HL-60/S4 treated with retinoic acid at 250 ng/mL for 4 days and 3 days (cell line): ENCODE results near the gene CDCP1.
"Not testable (repeated sequence)": the region's sequence is repeated elsewhere in the genome, so short reads cannot be mapped to it uniquely, and the experiment has no call there.

Experiments
- in situ Hi-C: fragments of 300-500 bp; cut with MboI; formaldehyde crosslinking; loops from 2 replicates; pipeline ENCODE4 v1.7.0; 2022; ENCODE audit warnings: low sequenced_read_pairs

CDCP1 gene

DNA sequence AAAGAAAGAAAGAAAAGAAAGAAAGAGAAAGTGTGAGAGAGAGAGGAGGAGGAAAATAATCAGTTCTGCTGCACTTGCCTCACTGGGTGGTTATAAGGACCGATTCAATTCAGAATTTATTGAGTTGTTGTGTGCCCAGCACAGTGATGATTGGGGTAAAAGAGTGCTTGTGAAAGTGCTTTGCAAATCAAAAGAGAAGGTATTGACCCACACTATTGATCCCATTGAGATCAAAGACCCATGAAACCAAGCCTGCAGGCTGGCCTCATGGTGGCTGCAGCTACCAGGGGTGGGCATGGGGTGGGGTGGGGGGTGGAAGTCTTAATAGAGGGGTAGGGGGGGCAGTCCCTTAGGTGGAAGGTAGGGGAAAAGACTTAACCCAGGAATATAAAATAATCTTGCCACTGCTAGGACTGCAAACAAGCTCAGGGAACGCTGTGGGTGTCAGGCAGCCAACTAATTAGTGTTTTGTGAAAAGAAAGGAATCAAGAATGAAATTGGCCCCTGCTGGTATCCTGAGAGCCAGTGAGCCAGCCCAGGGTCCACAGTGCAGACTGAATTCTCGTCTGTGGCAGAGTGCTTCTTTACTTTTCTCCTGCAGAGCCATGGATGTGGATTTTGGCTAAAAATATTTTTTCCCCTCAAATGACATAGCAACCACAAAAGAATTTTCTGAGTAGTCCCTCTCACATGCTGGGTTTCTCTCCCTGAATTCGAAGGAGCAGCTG, 85.8 kb downstream of the CDCP1 start:
- in situ Hi-C loops: no loop called here

DNA sequence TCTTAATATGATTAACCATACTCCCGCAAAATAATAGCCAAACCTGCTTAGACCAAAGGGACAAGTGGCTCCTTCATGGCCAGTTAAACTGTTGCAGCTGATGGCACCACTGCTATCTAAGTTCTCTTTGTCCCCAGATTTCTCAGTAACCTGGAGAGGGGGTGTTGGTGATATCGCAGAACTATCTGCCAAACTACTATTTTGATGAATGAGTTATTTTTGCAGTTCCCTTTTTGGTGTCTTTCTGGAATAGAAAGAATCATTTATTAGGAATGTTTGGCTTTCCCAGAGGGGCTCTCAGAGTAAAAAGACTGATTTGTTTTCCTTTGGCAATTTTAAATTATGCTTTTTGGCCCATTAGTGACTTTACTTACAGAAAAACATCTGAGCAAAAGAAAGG, 87.0 kb downstream of the CDCP1 start:
- in situ Hi-C loops: no loop called here

DNA sequence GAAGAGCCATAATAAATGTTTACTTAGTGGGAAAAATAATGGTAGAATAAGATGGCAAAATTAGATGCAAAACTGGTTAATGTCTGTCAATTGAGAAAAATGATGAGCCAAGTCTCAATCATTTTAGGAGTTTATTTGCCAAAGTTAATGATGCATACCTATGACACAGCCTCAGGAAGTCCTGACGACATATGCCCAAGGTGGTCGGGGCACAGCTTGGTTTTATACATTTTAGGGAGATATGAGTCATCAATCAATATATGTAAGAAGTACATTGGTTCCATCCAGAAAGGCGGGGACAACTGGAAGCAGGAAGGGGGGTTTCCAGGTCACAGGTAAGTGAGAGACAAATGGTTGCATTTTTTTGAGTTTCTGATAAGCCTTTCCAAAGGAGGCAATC, 88.6 kb downstream of the CDCP1 start:
- in situ Hi-C loops: no loop called here

DNA sequence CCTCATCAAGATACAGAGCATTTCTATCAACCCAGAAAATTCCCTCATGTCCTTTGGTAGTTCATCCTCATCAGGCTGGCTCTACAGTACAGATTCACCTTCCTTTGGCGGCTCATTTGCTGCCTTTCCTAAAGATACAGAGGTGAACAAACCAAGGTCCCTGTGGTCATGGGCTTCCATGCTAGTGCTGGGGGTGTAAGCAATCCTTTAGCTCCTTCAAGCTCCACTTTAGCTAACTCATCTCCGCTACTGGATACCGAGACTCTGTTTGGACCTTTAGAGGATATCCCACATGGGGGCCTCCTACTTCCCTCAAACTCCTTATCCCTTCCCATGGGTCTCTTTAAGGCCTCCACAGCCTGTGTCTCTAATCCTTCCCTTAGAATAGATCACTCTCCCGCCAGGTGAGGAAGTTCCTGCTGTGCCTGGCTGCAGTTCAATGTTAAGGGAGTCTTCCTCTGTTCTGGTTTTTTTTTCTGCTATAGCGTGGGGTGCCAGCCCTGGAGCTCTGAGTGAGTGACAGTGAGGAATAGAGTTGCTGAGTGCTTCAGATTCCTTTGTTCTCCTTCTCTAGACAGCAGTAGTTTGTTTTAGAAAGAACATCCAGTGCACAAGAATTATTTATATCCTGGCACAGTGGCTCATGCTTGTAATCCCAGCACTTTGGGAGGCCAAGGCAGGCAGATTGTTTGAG, 89.4 kb downstream of the CDCP1 start:
- in situ Hi-C loops: no loop called here

DNA sequence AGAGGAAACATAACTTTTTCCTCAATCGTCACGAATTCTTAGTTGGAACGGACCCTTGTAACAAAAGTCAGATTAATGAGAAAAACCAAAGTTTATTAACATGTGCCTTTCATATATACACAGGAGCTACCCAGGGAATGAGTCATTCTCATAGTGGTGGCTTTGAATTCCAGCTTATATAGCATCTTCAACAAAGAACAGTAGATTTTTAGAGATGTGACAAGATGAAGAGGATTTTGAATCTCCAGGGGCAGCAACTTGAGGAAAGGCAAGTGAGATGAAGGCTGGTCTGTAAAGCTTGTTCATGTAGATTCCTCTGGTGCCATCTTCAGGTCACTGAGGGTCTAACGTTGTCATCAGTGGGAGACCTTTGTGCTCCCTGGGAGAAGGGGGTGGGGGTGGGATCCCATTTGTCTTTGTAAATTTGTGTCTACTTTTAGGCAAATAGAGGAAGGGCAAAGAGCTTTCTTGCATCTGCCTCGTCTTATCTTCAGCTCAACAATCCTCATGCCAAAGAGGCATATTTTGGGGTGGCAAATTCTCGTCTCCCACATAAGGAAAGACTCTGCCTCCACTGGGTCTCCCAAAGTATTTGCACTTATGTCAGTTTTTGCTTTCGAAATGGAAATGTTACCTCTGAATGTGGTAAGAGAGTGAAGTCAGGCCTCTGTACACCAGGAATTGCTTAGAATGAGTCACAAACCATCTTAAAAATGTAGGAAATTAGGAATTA, 90.6 kb downstream of the CDCP1 start:
- in situ Hi-C loops: no loop called here

DNA sequence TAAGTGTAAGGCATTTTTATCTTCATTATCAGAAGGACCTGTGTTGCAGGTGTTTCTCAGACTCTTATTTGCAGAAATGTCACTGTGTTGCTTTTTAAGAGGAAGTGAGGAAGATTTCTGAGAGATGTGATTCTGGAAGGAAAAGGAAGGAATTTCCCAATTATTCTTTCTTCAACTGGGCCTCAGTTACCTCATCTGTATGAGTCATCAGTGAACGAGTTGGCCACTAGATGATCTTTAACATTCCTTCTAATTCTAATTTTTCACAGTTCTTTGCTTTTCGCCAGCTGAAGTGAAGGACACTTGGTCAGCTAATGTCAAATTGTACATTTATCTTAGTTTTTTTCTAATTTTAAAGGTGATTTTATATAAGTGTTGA, 91.2 kb downstream of the CDCP1 start:
- in situ Hi-C loops: no loop called here

DNA sequence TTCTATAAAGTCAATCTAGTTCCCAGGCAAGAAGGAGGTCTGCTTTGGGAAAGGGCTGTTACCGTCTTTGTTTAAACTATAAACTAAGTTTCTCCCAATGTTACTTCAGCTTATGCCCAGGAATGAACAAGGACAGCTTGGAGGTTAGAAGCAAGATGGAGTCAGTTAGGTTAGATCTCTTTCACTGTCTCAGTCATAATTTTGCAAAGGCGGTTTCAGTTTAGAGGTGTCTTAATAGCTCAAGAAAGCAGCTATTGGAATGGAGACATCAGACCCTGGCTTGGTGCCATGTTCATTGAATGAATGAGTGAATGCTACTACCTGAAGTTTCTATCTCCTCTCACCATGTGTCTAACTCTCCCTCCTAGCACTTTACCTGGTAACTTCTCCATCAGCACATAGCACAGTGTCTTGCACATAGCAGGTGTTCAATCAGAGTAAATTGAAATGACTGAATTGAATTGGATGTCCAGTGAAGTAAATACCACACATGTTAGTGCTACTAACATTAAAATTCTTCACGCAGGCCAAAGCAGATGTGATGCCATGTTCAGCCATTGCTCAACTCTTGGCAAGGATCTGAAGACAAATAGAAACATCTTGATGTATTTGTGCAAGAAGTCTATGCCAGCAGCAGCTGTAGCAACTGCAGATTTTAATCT, 91.9 kb downstream of the CDCP1 start:
- in situ Hi-C loops: no loop called here

DNA sequence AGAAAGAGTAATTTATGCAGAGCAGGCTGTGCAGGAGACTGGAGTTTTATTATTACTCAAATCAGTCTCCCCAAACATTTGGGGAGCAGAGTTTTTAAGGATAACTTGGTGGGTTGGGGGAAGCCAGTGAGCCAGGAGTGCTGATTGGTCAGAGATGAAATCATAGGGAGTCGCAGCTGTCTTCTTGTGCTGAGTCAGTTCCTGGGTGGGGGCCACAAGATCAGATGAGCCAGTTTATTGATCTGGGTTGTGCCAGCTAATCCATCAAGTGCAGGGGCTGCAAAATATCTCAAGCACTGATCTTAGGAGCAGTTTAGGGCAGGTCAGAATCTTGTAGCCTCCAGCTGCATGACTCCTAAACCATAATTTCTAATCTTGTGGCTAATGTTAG, 92.4 kb downstream of the CDCP1 start:
- in situ Hi-C loops: not testable (repeated sequence)

DNA sequence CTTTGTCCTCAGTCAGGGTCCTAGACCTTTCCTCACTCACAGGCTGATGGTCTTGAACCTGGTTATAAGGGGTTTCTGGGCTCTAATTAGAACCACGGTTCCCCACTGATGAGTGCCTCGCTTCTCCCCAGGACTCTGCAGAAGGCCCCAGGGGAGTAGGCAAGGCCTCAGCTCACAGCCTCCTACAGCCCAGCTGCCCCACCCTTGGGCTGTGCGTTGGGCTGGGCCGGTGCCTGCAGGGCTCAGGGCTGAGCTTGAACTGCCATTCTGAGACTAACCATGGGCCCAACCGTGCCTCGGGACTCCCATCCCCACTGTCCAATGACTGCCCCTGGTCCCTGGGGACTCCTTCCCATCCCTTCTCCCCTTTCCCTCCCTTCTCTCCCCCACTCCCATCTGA, 94.5 kb downstream of the CDCP1 start:
- in situ Hi-C loops: no loop called here

DNA sequence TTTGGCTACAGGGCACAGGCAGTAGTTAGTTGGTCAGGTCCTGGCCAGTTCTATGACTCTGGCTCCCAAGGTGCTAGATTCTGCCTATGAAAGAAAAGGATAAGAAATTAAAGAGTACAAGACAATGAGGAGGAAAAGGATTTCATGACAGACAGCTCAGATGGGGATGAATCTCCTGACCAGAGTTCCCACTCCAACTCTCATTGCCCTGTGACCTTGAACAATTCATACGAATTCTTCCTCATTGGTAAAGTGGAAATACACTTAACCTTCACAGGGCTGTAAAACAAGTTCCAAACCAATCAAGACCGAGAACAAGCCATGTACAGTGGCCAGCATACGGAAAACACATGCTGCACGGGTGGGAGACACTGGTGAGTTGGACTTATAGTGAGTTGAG, 96.4 kb downstream of the CDCP1 start:
- in situ Hi-C loops: no loop called here

DNA sequence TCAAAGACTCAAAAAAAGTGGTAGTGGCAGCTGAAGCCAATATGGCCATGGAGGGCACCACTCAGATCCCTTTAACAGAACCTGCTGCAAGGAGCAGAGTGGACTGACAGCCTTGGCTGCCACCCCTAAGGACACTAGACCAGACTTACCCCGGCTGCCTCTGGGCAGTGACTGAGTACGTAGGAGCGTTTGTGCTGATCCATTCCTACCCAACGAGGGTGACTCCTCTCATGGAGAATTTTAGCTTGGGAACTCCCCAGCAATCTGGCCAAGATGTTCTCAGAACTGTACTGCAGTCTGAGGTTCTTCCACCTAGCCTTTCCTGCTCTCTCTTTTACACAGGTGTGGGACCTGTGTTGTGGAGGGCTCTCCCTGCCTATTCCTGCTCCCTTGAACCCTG, 97.9 kb downstream of the CDCP1 start:
- in situ Hi-C loops: no loop called here

DNA sequence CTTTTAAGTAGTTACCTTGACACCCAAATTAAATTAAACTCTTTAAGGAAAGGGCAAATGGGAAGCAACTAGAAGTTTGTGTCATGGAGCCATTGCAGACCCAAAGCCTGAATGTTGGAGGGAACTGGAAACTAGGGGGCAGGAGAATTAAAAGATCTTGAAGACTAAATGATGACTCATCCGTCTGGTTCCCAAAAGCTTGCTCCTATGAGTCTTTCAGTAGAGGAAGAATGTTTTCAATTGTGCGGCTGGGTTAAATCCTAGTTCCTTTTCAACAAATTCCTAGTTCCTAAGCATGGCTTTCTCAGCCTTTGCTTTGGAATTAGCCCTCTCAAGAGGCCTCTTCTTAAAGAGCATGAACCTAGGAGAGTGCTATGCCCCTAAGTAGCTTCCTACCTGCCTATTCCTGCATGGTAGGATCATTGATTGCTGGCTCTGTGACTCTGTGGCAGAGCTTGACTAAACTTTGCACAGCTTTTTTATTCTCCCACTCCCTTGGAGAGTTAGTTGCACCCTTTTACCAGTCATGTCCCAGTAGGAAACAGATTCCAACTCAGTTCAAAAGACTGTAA, 102.4 kb downstream of the CDCP1 start:
- in situ Hi-C loops: no loop called here

DNA sequence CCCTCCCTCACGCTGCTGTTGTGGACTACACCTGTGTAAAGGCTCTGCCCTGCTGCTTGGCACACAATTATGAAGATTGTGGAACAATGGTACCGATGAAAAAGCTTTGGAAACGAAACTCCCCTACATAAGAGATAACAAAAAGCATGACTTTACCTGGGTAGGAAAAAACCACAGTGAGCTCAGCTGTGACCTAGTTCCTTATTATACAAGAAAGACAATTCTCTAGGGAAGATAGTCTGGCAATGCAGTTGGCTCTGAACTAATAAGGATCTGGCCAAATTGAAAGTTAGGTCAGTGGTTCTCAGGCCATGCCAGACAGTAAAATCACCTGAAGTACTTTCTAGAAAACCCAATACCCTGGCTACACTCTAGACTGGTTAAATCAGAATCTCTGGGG, 104.0 kb downstream of the CDCP1 start:
- in situ Hi-C loops: no loop called here

DNA sequence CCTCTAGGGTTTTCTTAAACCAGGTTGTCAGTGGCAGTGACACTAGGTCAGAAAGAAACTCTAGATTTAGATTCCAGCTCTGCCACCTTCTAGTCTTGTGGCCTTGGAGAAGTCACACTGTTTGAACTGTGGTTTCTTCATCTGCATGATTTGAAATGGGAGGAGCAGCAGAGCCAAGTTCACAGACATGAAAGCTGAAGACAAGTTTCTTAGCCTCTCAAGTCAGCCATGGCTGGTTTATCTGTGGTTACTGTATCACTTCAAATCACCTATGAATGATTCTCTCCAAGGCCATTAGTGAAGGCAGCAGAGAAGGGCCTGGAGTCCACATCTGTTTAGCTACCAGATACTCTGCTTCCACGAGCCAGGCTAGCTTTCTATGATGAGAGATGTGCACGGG, 104.5 kb downstream of the CDCP1 start:
- in situ Hi-C loops: no loop called here

DNA sequence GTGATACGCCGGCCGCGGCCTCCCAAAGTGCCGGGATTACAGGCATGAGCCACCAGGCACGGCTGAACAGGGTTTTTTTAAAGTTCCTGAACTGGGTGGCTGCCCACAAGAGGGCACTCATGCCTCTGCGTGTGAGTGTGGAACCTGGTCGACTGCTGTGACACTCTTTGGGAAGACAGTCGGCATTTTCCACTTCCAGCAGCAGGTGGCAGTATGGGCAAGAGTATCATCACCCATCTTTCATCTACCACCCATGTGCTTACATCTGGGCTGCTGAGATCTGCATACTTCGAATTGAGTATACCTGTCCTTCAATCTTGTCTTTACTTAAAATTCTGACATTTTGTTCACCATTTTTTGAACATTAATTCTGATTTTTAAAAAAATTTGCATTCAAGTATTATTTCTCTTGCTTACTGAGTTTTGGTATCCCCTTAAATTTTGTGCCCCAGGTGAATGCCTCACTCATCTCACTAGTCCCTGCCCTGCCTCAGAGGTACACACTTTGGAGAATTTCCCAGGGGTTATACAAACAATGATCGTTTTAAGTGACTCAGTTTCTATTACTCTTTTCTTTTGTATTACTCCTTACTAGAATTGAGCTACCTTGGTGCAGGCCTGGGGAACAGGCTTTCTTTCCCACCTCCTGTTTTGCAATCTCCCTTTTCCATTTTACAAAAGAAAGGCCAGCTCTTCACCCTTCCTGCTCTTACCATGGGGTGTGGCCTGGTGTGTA, 108.3 kb downstream of the CDCP1 start:
- in situ Hi-C loops: loop anchor here (10.0 kb wide), 3 partner anchors 167 to 627 kb away; no protein-coding TSS in a partner anchor

DNA sequence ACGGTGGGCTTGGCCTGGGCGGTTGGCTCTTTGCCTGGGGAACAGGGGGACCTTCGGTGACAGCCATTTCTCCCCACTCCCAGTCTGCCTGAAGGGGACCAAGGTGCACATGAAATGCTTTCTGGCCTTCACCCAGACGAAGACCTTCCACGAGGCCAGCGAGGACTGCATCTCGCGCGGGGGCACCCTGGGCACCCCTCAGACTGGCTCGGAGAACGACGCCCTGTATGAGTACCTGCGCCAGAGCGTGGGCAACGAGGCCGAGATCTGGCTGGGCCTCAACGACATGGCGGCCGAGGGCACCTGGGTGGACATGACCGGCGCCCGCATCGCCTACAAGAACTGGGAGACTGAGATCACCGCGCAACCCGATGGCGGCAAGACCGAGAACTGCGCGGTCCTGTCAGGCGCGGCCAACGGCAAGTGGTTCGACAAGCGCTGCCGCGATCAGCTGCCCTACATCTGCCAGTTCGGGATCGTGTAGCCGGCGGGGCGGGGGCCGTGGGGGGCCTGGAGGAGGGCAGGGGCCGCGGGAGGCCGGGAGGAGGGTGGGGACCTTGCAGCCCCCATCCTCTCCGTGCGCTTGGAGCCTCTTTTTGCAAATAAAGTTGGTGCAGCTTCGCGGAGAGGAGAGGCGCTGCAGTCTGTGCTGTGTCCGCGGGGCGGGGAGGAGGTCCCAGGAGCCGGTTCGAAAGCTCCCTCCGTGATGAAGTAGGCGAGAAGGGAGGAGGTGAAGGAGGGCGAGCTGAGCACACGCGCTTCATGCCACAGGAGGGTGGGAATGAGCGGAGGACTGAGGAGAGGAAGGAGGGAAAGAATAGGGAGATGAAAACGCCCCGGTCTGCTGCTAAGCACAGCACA, 110.5 kb downstream of the CDCP1 start:
- in situ Hi-C loops: loop anchor here (10.0 kb wide), 3 partner anchors 169 to 629 kb away; no protein-coding TSS in a partner anchor

DNA sequence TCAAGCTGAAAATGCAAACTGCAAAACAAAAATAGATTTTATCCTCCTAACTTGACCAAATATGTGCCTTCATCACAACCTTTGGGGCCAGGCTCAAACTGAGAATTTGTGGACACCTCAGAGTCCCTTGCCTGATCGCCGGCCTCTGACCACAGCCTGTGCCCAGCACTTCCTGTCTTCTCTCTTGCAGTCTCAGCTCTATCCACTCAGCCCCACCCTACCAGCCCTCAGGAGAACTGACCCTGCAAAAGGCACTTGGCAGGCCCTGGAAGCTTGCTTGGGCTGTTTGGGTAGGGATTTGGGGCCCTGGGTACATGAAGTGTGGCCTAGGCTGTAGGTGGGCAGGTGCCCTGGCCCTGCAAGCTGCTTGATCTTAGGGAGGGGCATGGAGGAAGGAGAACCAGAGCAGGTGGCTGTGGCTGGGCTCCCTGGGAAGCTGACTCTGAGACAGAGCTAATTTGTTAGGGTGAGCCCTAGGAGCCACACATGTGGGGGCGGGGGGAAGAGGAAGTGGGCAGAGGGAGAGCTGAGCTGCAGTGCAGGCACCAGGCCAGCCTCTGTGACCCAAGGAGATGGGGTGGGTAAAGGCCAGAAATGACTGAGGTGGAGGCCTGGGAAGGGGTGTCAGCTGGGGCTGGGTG, 111.4 kb downstream of the CDCP1 start:
- in situ Hi-C loops: loop anchor here (10.0 kb wide), 3 partner anchors 170 to 630 kb away; no protein-coding TSS in a partner anchor

DNA sequence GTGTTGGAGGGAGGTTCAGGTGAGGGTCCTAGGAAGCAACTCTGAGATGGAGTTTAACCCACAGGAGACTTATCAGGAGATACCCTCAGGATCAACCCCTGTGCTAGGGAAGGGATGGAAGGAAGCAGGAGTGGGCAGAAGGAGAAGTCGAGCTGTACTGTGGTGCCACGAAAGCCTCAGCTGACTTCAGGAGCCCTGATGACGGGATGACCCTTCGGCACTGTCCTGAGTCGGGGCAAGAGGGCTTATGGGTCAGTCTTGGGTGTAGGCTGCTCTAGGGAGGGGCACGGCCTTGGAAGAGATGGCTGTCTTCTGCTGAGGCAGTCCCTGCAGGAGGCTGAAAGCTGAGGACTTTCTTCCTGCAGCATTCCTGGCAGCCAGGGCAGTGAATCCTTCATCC, 112.4 kb downstream of the CDCP1 start:
- in situ Hi-C loops: loop anchor here (10.0 kb wide), 3 partner anchors 171 to 631 kb away; no protein-coding TSS in a partner anchor
